ENCODE data around the gene MRPS27. TPM values are rescaled to one million over a fixed set of nuclear protein-coding genes. Genes with fewer than 3 reads are reported as not detected.

MRPS27 gene
- total RNA-seq, 1 donor from 2014 or later, result 57.7 TPM

- no peak for TF ChIP-seq CTCF (IDR thresholded peaks at IDR 0.05)
- Mint-ChIP-seq H3K4me3 (ENCODE audit: unreplicated experiment) (no peak overlapping the region), H3K4me1 (ENCODE audit: unreplicated experiment) (peaks cover 68% of the 10 kb centered on the region), H3K9me3 (ENCODE audit: unreplicated experiment) (no peaks in the 10 kb centered on the region), H3K36me3 (ENCODE audit: unreplicated experiment) (peaks cover 3% of the 10 kb centered on the region), H3K27me3 (ENCODE audit: unreplicated experiment) (no peaks in the 10 kb centered on the region), H3K27ac (ENCODE audit: unreplicated experiment) (peak overlapping the region; percentile 86)
- DNase-seq (ENCODE audit: extremely low spot score, unreplicated experiment), result no peak
Observed at GRCh38 chr5:72245951-72246532, 74.0 kb downstream of the MRPS27 start.

GRCh38 chr5:72245546-72245945 is 74.5 kb downstream of the MRPS27 start:
- Mint-ChIP-seq H3K4me1 (ENCODE audit: unreplicated experiment) (peaks cover 63% of the 10 kb centered on the region), H3K4me3 (ENCODE audit: unreplicated experiment) (no peak overlapping the region), H3K36me3 (ENCODE audit: unreplicated experiment) (peaks cover 2% of the 10 kb centered on the region), H3K27ac (ENCODE audit: unreplicated experiment) (peak overlapping the region; percentile 86), H3K9me3 (ENCODE audit: unreplicated experiment) (no peaks in the 10 kb centered on the region), H3K27me3 (ENCODE audit: unreplicated experiment) (no peaks in the 10 kb centered on the region)
- no peak for TF ChIP-seq CTCF (IDR thresholded peaks at IDR 0.05)
- no peak for DNase-seq (ENCODE audit: extremely low spot score, unreplicated experiment)

GRCh38 chr5:72244862-72245371 is 75.1 kb downstream of the MRPS27 start:
- H3K27ac Mint-ChIP-seq (ENCODE audit: unreplicated experiment), result peak overlapping the region; percentile 86
- peaks cover 59% of the 10 kb centered on the region for H3K4me1 Mint-ChIP-seq (ENCODE audit: unreplicated experiment)

GRCh38 chr5:72243706-72244105 is 76.3 kb downstream of the MRPS27 start:
- DNase-seq (ENCODE audit: extremely low spot score, unreplicated experiment), result no peak
- H3K9me3 Mint-ChIP-seq (ENCODE audit: unreplicated experiment), result no peaks in the 10 kb centered on the region
- no peak overlapping the region for H3K4me3 Mint-ChIP-seq (ENCODE audit: unreplicated experiment)
- peaks cover 53% of the 10 kb centered on the region for H3K4me1 Mint-ChIP-seq (ENCODE audit: unreplicated experiment)
- no peak for TF ChIP-seq CTCF (IDR thresholded peaks at IDR 0.05)
- H3K27me3 Mint-ChIP-seq (ENCODE audit: unreplicated experiment), result no peaks in the 10 kb centered on the region
- H3K36me3 Mint-ChIP-seq (ENCODE audit: unreplicated experiment), result no peaks in the 10 kb centered on the region
- H3K27ac Mint-ChIP-seq (ENCODE audit: unreplicated experiment), result peak overlapping the region; percentile 34

More at GRCh38 chr5:72244862-72245371, 75.1 kb downstream of the MRPS27 start:
- Mint-ChIP-seq H3K27me3 (ENCODE audit: unreplicated experiment) (no peaks in the 10 kb centered on the region), H3K9me3 (ENCODE audit: unreplicated experiment) (no peaks in the 10 kb centered on the region), H3K4me3 (ENCODE audit: unreplicated experiment) (no peak overlapping the region), H3K36me3 (ENCODE audit: unreplicated experiment) (no peaks in the 10 kb centered on the region)
- peak; percentile 57 for TF ChIP-seq CTCF (IDR thresholded peaks at IDR 0.05)
- no peak for DNase-seq (ENCODE audit: extremely low spot score, unreplicated experiment)

- no peak for TF ChIP-seq CTCF (IDR thresholded peaks at IDR 0.05)
- Mint-ChIP-seq H3K4me1 (ENCODE audit: unreplicated experiment) (peaks cover 50% of the 10 kb centered on the region), H3K27me3 (ENCODE audit: unreplicated experiment) (no peaks in the 10 kb centered on the region), H3K27ac (ENCODE audit: unreplicated experiment) (no peak overlapping the region), H3K4me3 (ENCODE audit: unreplicated experiment) (no peak overlapping the region), H3K9me3 (ENCODE audit: unreplicated experiment) (no peaks in the 10 kb centered on the region), H3K36me3 (ENCODE audit: unreplicated experiment) (no peaks in the 10 kb centered on the region)
- DNase-seq (ENCODE audit: extremely low spot score, unreplicated experiment), result no peak
Observed at GRCh38 chr5:72242796-72243475, 77.1 kb downstream of the MRPS27 start.

All from osteocyte (in vitro differentiated cells).